8988T (cell line): ENCODE data around the gene PICK1.

ENCODE experiments used
- DNase-seq: peaks from one replicate; pipeline ENCODE4 v3.0.0; 2011

The PICK1 gene

GRCh38 chr22:38120359-38121110 lies 63.3 kb downstream of the PICK1 start:
- no peak for DNase-seq

GRCh38 chr22:38122616-38123015 lies 65.4 kb downstream of the PICK1 start:
- DNase-seq: no peak

- no peak for DNase-seq
Observed at GRCh38 chr22:38124236-38124974, 67.2 kb downstream of the PICK1 start.

- no peak for DNase-seq
Observed at GRCh38 chr22:38125038-38125610, 67.9 kb downstream of the PICK1 start.
